Naive B cell (primary cell): ENCODE results near the gene ZCWPW1. TPM values are rescaled to one million over a fixed set of nuclear protein-coding genes. Genes with fewer than 3 reads are reported as not detected.
A peak's percentile ranks its signal among the peaks of the same experiment; 100 is the strongest.

Experiments
- ATAC-seq, 2 donors: fragments of 150-1000 bp; cut with Tn5 transposase; 2 replicates each; pipeline ENCODE4 v1.10.0; 2021; ENCODE audit warnings: low read depth in 2 of 2, mild to moderate bottlenecking in 2 of 2, moderate library complexity in 2 of 2
- DNase-seq: peaks from one replicate; pipeline ENCODE4 v3.0.0; 2022
- H3K27ac Mint-ChIP-seq, 6 donors: one replicate each; pipeline ENCODE4 v1.8.0; 2020 to 2022; ENCODE audit warnings: mild to moderate bottlenecking in 6 of 6, mixed read lengths in 6 of 6, moderate library complexity in 5 of 6, inconsistent platforms in 2 of 6
- H3K27me3 Mint-ChIP-seq, 3 donors: one replicate each; pipeline ENCODE4 v1.8.0; 2021 to 2022; ENCODE audit warnings: mixed read lengths in 3 of 3, mild to moderate bottlenecking in 1 of 3
- H3K36me3 Mint-ChIP-seq, 2 donors: one replicate each; pipeline ENCODE4 v1.8.0; 2020 to 2022; ENCODE audit warnings: mixed read lengths in 2 of 2, inconsistent platforms in 1 of 2, mild to moderate bottlenecking in 1 of 2
- H3K4me1 Mint-ChIP-seq, 3 donors: one replicate each; pipeline ENCODE4 v1.8.0; 2020 to 2022; ENCODE audit warnings: mixed read lengths in 3 of 3, inconsistent platforms in 1 of 3, mild to moderate bottlenecking in 1 of 3, moderate library complexity in 1 of 3
- H3K4me3 Mint-ChIP-seq, 8 donors: one replicate each; pipeline ENCODE4 v1.8.0; 2020 to 2022; ENCODE audit warnings: mild to moderate bottlenecking in 8 of 8, mixed read lengths in 8 of 8, moderate library complexity in 8 of 8, inconsistent platforms in 2 of 8
- H3K9me3 Mint-ChIP-seq, 7 donors: one replicate each; pipeline ENCODE4 v1.8.0; 2020 to 2022; ENCODE audit warnings: mixed read lengths in 7 of 7, mild to moderate bottlenecking in 5 of 7, inconsistent platforms in 2 of 7, moderate library complexity in 1 of 7
- polyA plus RNA-seq, 6 donors: library from polyadenylated mRNA; unstranded; fragments of 300-500 nt; fragmentation: Illumina TruSeq; gene quantifications; one replicate each; pipeline ENCODE4 v1.2.3, GENCODE V29; 2021; ENCODE audit warnings: low read depth in 6 of 6

Gene ZCWPW1
- polyA plus RNA-seq: 10 to 100 TPM in 5 of 6 donors, 1 to 10 TPM in 1; 9.4 to 24.9 (median 13.3) TPM

DNA sequence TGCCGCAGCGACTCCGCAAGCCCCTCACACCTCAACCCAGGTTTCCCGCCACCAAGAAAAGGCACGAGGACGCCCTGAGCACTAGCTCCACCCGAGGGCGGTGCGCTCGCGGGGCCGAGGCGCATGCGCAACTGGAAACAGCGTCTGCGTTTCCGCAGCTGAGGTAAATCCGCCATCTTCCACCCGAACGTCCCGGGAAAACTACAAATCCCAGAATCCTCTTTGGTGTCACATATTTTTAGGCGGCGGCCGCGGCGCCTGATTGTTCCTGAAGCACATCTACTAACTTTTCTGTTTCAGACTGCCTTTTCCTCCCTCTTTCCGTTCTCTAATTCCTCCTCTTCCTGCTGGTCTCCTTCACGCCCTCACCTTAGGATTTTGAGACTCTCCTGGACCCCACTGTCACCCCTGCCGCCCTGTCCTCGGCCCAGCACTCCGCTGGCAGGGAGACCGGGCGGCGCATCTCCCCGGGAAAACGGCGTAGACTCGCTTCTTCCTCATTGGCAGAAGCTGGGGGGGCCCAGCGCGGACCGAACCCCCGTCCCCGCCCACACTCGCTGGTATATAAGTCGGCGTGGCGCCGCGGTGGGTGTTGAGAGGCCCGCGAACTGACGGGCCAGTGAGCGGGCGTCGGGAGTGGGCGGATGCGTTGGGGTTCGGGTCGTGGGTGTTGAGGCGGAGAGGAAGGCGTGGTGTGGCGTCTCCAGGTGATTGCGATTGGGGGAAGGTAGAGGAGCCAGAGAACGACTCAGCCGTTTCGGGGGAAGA lies at the start of gene ZCWPW1:
Gene ZCWPW1 (minus strand): TSS at position 505 of the 768 bp plus-strand sequence. CDS start 8,054 bp downstream, outside the sequence.
- Mint-ChIP-seq H3K9me3 (peaks cover 0 to 8% (median 0%) of the 10 kb centered on the region in 7 donors), H3K36me3 (peaks cover under 1 to 18% of the 10 kb centered on the region in 2 donors), H3K27ac (peak within 1 kb of the TSS; percentile 100), H3K4me3 (peak within 1 kb of the TSS; percentile 87 to 100 (median 98)), H3K4me1 (peaks cover 41 to 48% (median 42%) of the 10 kb centered on the region in 3 donors), H3K27me3 (no peaks in the 10 kb centered on the region)
- ATAC-seq (peak; percentile 55 to 59), DNase-seq (peak; percentile 99)

DNA sequence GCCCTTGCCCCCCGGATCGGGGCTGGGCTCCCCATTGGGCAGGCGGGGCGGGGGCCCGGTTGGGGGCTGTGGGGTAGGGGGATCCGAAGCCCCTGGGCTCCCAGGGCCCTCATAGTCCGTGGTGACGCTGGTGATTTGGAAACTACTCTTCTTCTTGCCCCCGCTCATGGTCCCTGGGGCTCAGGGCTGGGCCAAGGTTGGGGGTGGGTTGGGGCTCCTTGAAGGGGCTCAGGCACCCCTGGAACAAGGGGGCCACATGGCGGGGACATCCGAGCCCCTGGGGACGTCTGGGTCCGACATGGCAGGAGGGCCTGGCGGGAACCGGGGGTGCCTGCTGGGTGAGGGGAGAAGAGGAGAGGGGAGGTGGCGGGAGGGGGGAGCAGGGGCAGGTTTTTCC lies 49.4 kb upstream of the ZCWPW1 start:
- DNase-seq: no peak
- H3K27me3 Mint-ChIP-seq: no peaks in the 10 kb centered on the region
- no peak for ATAC-seq
- H3K4me3 Mint-ChIP-seq: peak overlapping the region; percentile 90 to 99 (median 96)
- H3K36me3 Mint-ChIP-seq: peaks cover 0 to 8% of the 10 kb centered on the region in 2 donors
- H3K27ac Mint-ChIP-seq: peak overlapping the region; percentile 29 to 98 (median 81)
- peaks cover 43 to 58% (median 54%) of the 10 kb centered on the region in 3 donors for H3K4me1 Mint-ChIP-seq
- no peaks in the 10 kb centered on the region for H3K9me3 Mint-ChIP-seq

- no peak for DNase-seq
- H3K9me3 Mint-ChIP-seq: no peaks in the 10 kb centered on the region
- H3K36me3 Mint-ChIP-seq: peaks cover 0 to 8% of the 10 kb centered on the region in 2 donors
- H3K4me1 Mint-ChIP-seq: peaks cover 43 to 57% (median 53%) of the 10 kb centered on the region in 3 donors
- ATAC-seq: no peak
- H3K4me3 Mint-ChIP-seq: peak overlapping the region; percentile 90 to 99 (median 94)
- H3K27ac Mint-ChIP-seq: peak overlapping the region; percentile 64 to 97 (median 89)
- H3K27me3 Mint-ChIP-seq: no peaks in the 10 kb centered on the region
These were observed 48.7 kb upstream of the ZCWPW1 start for GRCh38 chr7:100476903-100477870.

GRCh38 chr7:100476101-100476780 lies 47.7 kb upstream of the ZCWPW1 start:
- peaks cover 0 to 8% of the 10 kb centered on the region in 2 donors for H3K36me3 Mint-ChIP-seq
- H3K4me1 Mint-ChIP-seq: peaks cover 47 to 55% (median 53%) of the 10 kb centered on the region in 3 donors
- H3K27me3 Mint-ChIP-seq: no peaks in the 10 kb centered on the region
- H3K27ac Mint-ChIP-seq: peak overlapping the region; percentile 49 to 95 (median 92)
- DNase-seq: no peak
- H3K4me3 Mint-ChIP-seq: peak overlapping the region; percentile 87 to 97 (median 93)
- H3K9me3 Mint-ChIP-seq: no peaks in the 10 kb centered on the region
- no peak for ATAC-seq

DNA sequence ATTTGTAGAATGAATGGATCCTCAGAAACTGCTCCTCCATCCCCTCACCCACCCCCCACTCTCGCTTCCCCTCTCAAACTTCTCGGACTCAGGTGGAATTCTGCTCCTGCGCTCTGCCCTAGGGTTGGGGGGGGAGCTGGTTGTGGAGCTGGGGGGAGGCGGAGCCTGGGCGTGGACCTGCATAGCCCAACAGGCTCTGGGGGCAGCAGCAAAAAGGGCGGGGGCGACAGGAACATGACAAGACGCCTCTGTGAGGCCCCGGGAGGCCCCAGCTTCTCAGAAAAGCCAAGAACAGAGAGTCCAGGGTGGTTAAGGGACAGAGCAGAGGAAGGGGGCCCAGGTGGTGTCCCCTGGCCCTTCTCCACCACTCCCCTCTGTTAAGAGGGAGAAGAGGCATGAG lies 47.0 kb upstream of the ZCWPW1 start:
- Mint-ChIP-seq H3K4me1 (peaks cover 47 to 57% (median 53%) of the 10 kb centered on the region in 3 donors), H3K4me3 (peak overlapping the region; percentile 80 to 97 (median 93)), H3K27me3 (no peaks in the 10 kb centered on the region), H3K36me3 (peaks cover 0 to 8% of the 10 kb centered on the region in 2 donors), H3K9me3 (no peaks in the 10 kb centered on the region), H3K27ac (peak overlapping the region in 5 of 6 donors; percentile 69 to 95 (median 93))
- DNase-seq (no peak), ATAC-seq (no peak)

DNA sequence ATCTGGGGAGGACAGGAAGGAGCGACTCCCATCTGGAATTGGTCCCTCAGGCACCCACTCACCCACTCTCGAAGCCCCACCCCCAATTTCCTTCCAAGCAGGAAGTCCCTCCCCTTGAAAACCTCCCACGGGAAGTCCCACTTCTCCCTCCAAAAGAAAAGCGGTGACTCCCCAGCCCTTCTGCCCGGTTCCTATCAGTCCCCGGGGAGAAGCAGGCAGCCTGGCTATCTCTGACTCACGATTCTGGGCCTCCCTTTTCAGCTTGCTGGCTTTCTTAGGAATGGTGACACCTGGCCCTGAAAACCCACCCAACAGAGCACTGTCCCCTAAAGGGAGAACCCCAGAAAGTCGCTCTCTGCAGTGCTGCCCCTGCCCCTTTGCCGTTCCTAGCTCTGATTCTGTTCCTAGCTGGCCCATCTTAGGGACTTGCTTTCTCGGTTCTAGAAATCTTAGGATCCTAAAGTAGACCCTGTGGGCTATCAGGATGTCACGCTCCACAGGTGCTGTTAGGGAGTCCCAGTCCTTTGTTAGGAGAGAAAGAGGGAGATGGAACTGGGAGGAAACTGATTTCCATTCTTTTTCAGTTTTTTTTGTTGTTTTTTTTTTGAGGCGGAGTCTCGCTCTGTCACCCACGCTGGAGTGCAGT lies 44.5 kb upstream of the ZCWPW1 start:
- H3K27ac Mint-ChIP-seq: peak overlapping the region; percentile 21 to 91 (median 86)
- H3K27me3 Mint-ChIP-seq: no peaks in the 10 kb centered on the region
- ATAC-seq (peak in 1 of 2 donors; percentile 13), DNase-seq (no peak)
- H3K4me3 Mint-ChIP-seq: peak overlapping the region in 3 of 8 donors; percentile 25 to 35 (median 28)
- H3K36me3 Mint-ChIP-seq: peaks cover 0 to 8% of the 10 kb centered on the region in 2 donors
- no peaks in the 10 kb centered on the region for H3K9me3 Mint-ChIP-seq
- peaks cover 45 to 58% (median 49%) of the 10 kb centered on the region in 3 donors for H3K4me1 Mint-ChIP-seq

- no peaks in the 10 kb centered on the region for H3K9me3 Mint-ChIP-seq
- H3K4me3 Mint-ChIP-seq: no peak overlapping the region
- ATAC-seq: no peak
- no peak for DNase-seq
- H3K27me3 Mint-ChIP-seq: no peaks in the 10 kb centered on the region
- H3K27ac Mint-ChIP-seq: peak overlapping the region in 3 of 6 donors; percentile 9 to 91 (median 83)
- peaks cover 42 to 58% (median 47%) of the 10 kb centered on the region in 3 donors for H3K4me1 Mint-ChIP-seq
- H3K36me3 Mint-ChIP-seq: peaks cover 0 to 8% of the 10 kb centered on the region in 2 donors
These were observed 43.8 kb upstream of the ZCWPW1 start for GRCh38 chr7:100472121-100472851.

DNA sequence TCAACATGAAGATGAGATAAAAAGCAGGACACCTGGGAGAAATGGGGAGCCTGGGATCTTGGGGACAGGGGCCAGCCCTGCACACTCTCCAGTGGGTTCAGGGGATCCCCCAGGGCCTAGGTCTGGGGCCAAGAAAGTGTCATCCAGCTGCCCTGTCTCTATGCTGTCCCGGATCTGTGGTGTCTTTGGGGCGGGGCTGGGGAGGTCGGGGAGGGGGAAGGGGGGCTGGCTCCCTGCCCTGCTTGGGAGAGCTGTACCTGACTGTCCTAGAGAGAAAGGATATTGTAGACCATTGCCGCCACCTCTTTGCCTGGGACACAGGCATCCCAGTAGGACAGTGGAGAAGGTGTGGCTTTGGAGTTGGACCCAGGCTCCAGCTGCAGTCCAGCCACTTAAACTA lies 42.5 kb upstream of the ZCWPW1 start:
- DNase-seq (no peak), ATAC-seq (no peak)
- Mint-ChIP-seq H3K4me1 (peaks cover 37 to 46% (median 41%) of the 10 kb centered on the region in 3 donors), H3K4me3 (no peak overlapping the region), H3K36me3 (no peaks in the 10 kb centered on the region), H3K27ac (peak overlapping the region in 1 of 6 donors; percentile 76), H3K9me3 (no peaks in the 10 kb centered on the region), H3K27me3 (no peaks in the 10 kb centered on the region)

GRCh38 chr7:100469227-100470044 lies 40.9 kb upstream of the ZCWPW1 start:
- ATAC-seq (peak; percentile 85 to 90), DNase-seq (peak; percentile 70)
- H3K4me1 Mint-ChIP-seq: peaks cover 33 to 35% (median 35%) of the 10 kb centered on the region in 3 donors
- no peak overlapping the region for H3K4me3 Mint-ChIP-seq
- no peaks in the 10 kb centered on the region for H3K27me3 Mint-ChIP-seq
- H3K9me3 Mint-ChIP-seq: no peaks in the 10 kb centered on the region
- H3K36me3 Mint-ChIP-seq: no peaks in the 10 kb centered on the region
- peak overlapping the region in 3 of 6 donors; percentile 18 to 54 (median 22) for H3K27ac Mint-ChIP-seq

DNA sequence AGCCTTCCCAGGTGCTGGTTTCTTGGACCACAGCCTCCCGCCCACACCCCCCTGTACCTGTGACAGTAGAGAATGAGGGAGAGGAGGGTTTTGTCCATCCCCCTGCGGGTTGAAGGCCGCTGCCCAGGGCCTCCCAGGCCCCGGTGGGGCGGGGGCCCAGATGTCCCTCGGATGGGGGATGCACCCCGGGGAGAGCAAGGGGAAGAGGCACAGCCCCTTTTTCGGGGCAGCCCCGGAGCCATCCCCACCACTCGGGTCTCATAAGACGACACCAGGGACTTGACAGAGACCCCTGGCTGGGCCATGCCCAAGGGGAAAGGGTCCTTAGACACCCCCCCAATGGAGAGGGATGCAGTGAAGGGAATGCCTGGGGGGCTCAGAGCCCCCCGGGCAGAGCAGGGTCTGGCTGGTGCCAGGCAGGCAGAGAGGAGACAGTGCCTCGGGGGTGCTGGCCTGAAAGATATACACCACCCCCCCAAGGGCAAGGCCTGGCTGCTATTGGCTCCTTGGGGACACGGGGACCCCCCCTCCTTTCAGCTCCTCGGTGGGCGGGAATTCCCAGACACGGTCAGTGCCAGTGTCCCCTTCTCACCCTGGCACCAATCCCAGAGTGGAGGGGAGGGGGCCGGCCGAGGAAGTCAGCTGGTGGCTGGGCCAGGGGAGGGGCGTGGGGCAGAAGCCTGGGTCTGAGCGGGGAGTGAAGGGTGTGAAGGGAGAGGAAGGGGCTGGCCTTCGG lies 39.3 kb upstream of the ZCWPW1 start:
- Mint-ChIP-seq H3K4me1 (peaks cover 18 to 19% (median 19%) of the 10 kb centered on the region in 3 donors), H3K27ac (no peak overlapping the region), H3K9me3 (no peaks in the 10 kb centered on the region), H3K36me3 (no peaks in the 10 kb centered on the region), H3K4me3 (no peak overlapping the region), H3K27me3 (no peaks in the 10 kb centered on the region)
- no peak for DNase-seq
- no peak for ATAC-seq
